H1 (cell line): ENCODE data around the gene CREG2. TPM values are rescaled to one million over a fixed set of nuclear protein-coding genes. Genes with fewer than 3 reads are reported as not detected.

Experiments used
- CTCF ChIA-PET: fragments of 300-600 bp; sonication (Branson Sonifier 250); formaldehyde crosslinking; loops from one replicate; lab custom pipeline; 2021; ENCODE audit not compliant: partially characterized antibody; lab: Charles Lee
- POLR2A ChIA-PET: fragments of 300-600 bp; sonication (Branson Sonifier 250); formaldehyde crosslinking; loops from one replicate; lab custom pipeline; 2021; ENCODE audit warnings: inconsistent platforms; ENCODE audit not compliant: partially characterized antibody; lab: Charles Lee
- DNase-seq, 2 experiments: peaks; one replicate each; pipeline versions ENCODE4 v3.0.0 to v3.0.0-alpha.2; 2010 to 2022; ENCODE audit warnings: low spot score in 2 of 2, low read depth in 1 of 2, mixed read lengths in 1 of 2
- FAIRE-seq: peaks from 2 replicates; lab custom pipeline; 2011; peaks lifted over from hg19 to GRCh38; lab: Jason Lieb, UNC
- H2AFZ ChIP-seq: 2 replicates; pipeline ENCODE4 v1.8.1; 2012; ENCODE audit warnings: low read length, inconsistent platforms
- H2AK5ac ChIP-seq: 2 replicates; pipeline ENCODE4 v1.6.1; 2013; ENCODE audit warnings: low read depth, low read length
- H2BK120ac ChIP-seq: replicated peaks from 2 replicates; pipeline ENCODE3; 2013; ENCODE audit warnings: low read depth, low read length, inconsistent platforms
- H2BK12ac ChIP-seq: 2 replicates; pipeline ENCODE4 v1.6.1; 2013; ENCODE audit warnings: low read depth, low read length
- H2BK15ac ChIP-seq: 2 replicates; pipeline ENCODE4 v1.6.1; 2013; ENCODE audit warnings: low read length
- H2BK20ac ChIP-seq: 2 replicates; pipeline ENCODE4 v1.6.1; 2013; ENCODE audit warnings: low read length
- H2BK5ac ChIP-seq: 2 replicates; pipeline ENCODE4 v1.6.1; 2013; ENCODE audit warnings: low read depth, low read length
- H3K14ac ChIP-seq: 2 replicates; pipeline ENCODE4 v1.6.1; 2013; ENCODE audit warnings: inconsistent platforms; ENCODE audit not compliant: insufficient read length
- H3K18ac ChIP-seq: 2 replicates; pipeline ENCODE4 v1.6.1; 2013; ENCODE audit warnings: low read length; ENCODE audit errors: extremely low read depth
- H3K23ac ChIP-seq: 2 replicates; pipeline ENCODE4 v1.6.1; 2013; ENCODE audit warnings: inconsistent platforms; ENCODE audit not compliant: insufficient read length
- H3K23me2 ChIP-seq: 2 replicates; pipeline ENCODE4 v1.6.1; 2013; ENCODE audit warnings: low read depth, low read length
- H3K27ac ChIP-seq: 2 replicates; pipeline ENCODE4 v1.6.1; 2011; ENCODE audit warnings: low read depth, low read length, inconsistent platforms
- H3K27me3 ChIP-seq, 4 experiments: replicated peaks in 1 of 4; 1 replicate in 1 of 4; 2 replicates in 3 of 4; pipeline versions ENCODE4 v1.6.1 to v1.8.1; 2011 to 2013; ENCODE audit warnings: low read length in 3 of 4, mild to moderate bottlenecking in 3 of 4, inconsistent platforms in 2 of 4, mixed read lengths in 2 of 4, moderate library complexity in 1 of 4; ENCODE audit not compliant: control insufficient read depth in 3 of 4, insufficient read depth in 3 of 4; ENCODE audit errors: extremely low read depth in 1 of 4
- H3K36me3 ChIP-seq, 4 experiments: 2 replicates each; pipeline versions ENCODE4 v1.6.1 to v1.8.1; 2011 to 2013; ENCODE audit warnings: mild to moderate bottlenecking in 4 of 4, low read length in 3 of 4, moderate library complexity in 2 of 4, control low read depth in 1 of 4, inconsistent platforms in 1 of 4; ENCODE audit not compliant: insufficient read depth in 4 of 4, control insufficient read depth in 2 of 4
- H3K4ac ChIP-seq: replicated peaks from 2 replicates; pipeline ENCODE3; 2013; ENCODE audit warnings: low read length, low read depth, mixed read lengths, inconsistent platforms; ENCODE audit not compliant: insufficient read length
- H3K4me1 ChIP-seq, 4 experiments: replicated peaks in 1 of 4; 1 replicate in 1 of 4; 2 replicates in 3 of 4; pipeline versions ENCODE4 v1.6.1 to v1.8.1; 2011 to 2013; ENCODE audit warnings: low read length in 3 of 4, inconsistent platforms in 2 of 4, mixed read lengths in 1 of 4; ENCODE audit not compliant: insufficient read depth in 4 of 4, control insufficient read depth in 3 of 4
- H3K4me2 ChIP-seq, 2 experiments: 2 replicates each; pipeline versions ENCODE4 v1.6.1 to v1.8.1; 2011 to 2013; ENCODE audit warnings: low read depth in 2 of 2, low read length in 2 of 2, control low read depth in 1 of 2, inconsistent platforms in 1 of 2, mild to moderate bottlenecking in 1 of 2; ENCODE audit not compliant: insufficient read depth in 1 of 2
- H3K4me3 ChIP-seq, 4 experiments: fragments of 200-600, 300-600 bp in 1 of 4; sonication (generic), shearing (Covaris generic), sonication (Bioruptor Twin) in 1 of 4; 2 replicates each; pipeline versions ENCODE4 v1.5.1 to v1.8.1; 2011 to 2016; ENCODE audit warnings: low read length in 4 of 4, low read depth in 3 of 4, control low read depth in 2 of 4, inconsistent platforms in 2 of 4, mild to moderate bottlenecking in 2 of 4, mixed read lengths in 1 of 4, moderate library complexity in 1 of 4; ENCODE audit not compliant: insufficient read depth in 2 of 4; ENCODE audit errors: extremely low read depth in 1 of 4
- H3K56ac ChIP-seq: replicated peaks from 2 replicates; pipeline ENCODE3; 2013; ENCODE audit warnings: low read depth, mild to moderate bottlenecking, mixed read lengths, low read length, inconsistent platforms; ENCODE audit not compliant: insufficient read length
- H3K79me1 ChIP-seq: 2 replicates; pipeline ENCODE4 v1.6.1; 2013; ENCODE audit warnings: low read depth, low read length, control low read depth
- H3K79me2 ChIP-seq, 2 experiments: 2 replicates each; pipeline versions ENCODE4 v1.6.1 to v1.8.1; 2012 to 2013; ENCODE audit warnings: low read length in 2 of 2, mild to moderate bottlenecking in 2 of 2, inconsistent platforms in 1 of 2; ENCODE audit not compliant: insufficient read depth in 2 of 2, control insufficient read depth in 1 of 2
- H3K9ac ChIP-seq, 4 experiments: replicated peaks in 1 of 4; 1 replicate in 1 of 4; 2 replicates in 3 of 4; pipeline versions ENCODE4 v1.6.1 to v1.8.1; 2011 to 2013; ENCODE audit warnings: low read depth in 3 of 4, low read length in 3 of 4, control low read depth in 2 of 4, mild to moderate bottlenecking in 2 of 4, moderate library complexity in 2 of 4, inconsistent platforms in 1 of 4; ENCODE audit errors: extremely low read depth in 1 of 4
- H3K9me3 ChIP-seq, 2 experiments: 2 replicates each; pipeline versions ENCODE4 v1.6.1 to v1.8.1; 2012 to 2013; ENCODE audit warnings: mild to moderate bottlenecking in 2 of 2, moderate library complexity in 2 of 2, control low read depth in 1 of 2, inconsistent platforms in 1 of 2, low read depth in 1 of 2, low read length in 1 of 2, mixed read lengths in 1 of 2; ENCODE audit not compliant: insufficient read depth in 2 of 2
- H4K20me1 ChIP-seq, 2 experiments: replicated peaks in 1 of 2; 2 replicates each; pipeline versions ENCODE3 to v1.8.1; 2011 to 2013; ENCODE audit warnings: inconsistent platforms in 2 of 2, low read length in 2 of 2, mild to moderate bottlenecking in 1 of 2; ENCODE audit not compliant: insufficient read depth in 2 of 2, control insufficient read depth in 1 of 2
- H4K5ac ChIP-seq: 2 replicates; pipeline ENCODE4 v1.6.1; 2013; ENCODE audit warnings: low read length, low read depth, mixed read lengths, inconsistent platforms; ENCODE audit not compliant: insufficient read length
- H4K8ac ChIP-seq: 2 replicates; pipeline ENCODE4 v1.8.0; 2013; ENCODE audit warnings: mild to moderate bottlenecking, moderate library complexity, low read length, inconsistent platforms; ENCODE audit not compliant: insufficient read depth; ENCODE audit errors: extremely low read depth
- H4K91ac ChIP-seq: replicated peaks from 2 replicates; pipeline ENCODE3; 2013; ENCODE audit warnings: low read length, mixed read lengths, inconsistent platforms; ENCODE audit not compliant: insufficient read length
- BACH1 ChIP-seq: IDR thresholded peaks from 2 replicates; pipeline ENCODE4 v1.6.1; 2012; ENCODE audit warnings: low read length, improper control_type of control experiment
- CEBPB ChIP-seq: IDR thresholded peaks from 2 replicates; pipeline ENCODE4 v1.6.1; 2012; ENCODE audit warnings: low read depth, low read length
- FOSL1 ChIP-seq: IDR thresholded peaks from 2 replicates; pipeline ENCODE4 v1.6.1; 2011; ENCODE audit warnings: mild to moderate bottlenecking, low read depth, low read length, moderate library complexity; ENCODE audit not compliant: insufficient read depth
- NANOG ChIP-seq: IDR thresholded peaks from 2 replicates; pipeline ENCODE4 v1.6.1; 2011; ENCODE audit warnings: low read length, low read depth, mild to moderate bottlenecking, inconsistent platforms; ENCODE audit not compliant: insufficient read depth, poor library complexity, severe bottlenecking
- NRF1 ChIP-seq: IDR thresholded peaks from 2 replicates; pipeline ENCODE4 v1.6.1; 2011; ENCODE audit warnings: mild to moderate bottlenecking, low read depth, low read length, improper control_type of control experiment
- POU5F1 ChIP-seq: IDR thresholded peaks from 2 replicates; pipeline ENCODE4 v1.6.1; 2011; ENCODE audit warnings: low read depth, mild to moderate bottlenecking, low read length, moderate library complexity
- RXRA ChIP-seq: IDR thresholded peaks from 2 replicates; pipeline ENCODE4 v1.6.1; 2011; ENCODE audit warnings: low read depth, mild to moderate bottlenecking, low read length, moderate library complexity; ENCODE audit not compliant: insufficient read depth
- WGBS, 2 experiments: shearing (Covaris generic) in 1 of 2; methylation state at CpG; one replicate each; pipeline versions ENCODE4 v1.1.6 to v1.1.7; 2013 to 2015; ENCODE audit warnings: low lambda C conversion rate in 2 of 2, mixed read lengths in 2 of 2, inconsistent platforms in 1 of 2, low coverage in 1 of 2, missing lambda C conversion rate in 1 of 2; ENCODE audit not compliant: insufficient replicate concordance in 2 of 2, insufficient coverage in 1 of 2, insufficient read length in 1 of 2; ENCODE audit errors: extremely low coverage in 1 of 2, missing lambda C conversion rate in 1 of 2; 5-methylcytosine and 5-hydroxymethylcytosine counted together
- polyA plus RNA-seq, 7 experiments: library from polyadenylated mRNA; depleted of rRNA in 3 of 7; stranded (reverse) in 5 of 7; unstranded in 2 of 7; fragments of >200 nt in 5 of 7; fragments of 200-250 nt in 2 of 7; gene quantifications; 1 replicate in 5 of 7; 2 replicates in 1 of 7; 4 replicates in 1 of 7; pipeline versions ENCODE4 v1.2.1 to v1.2.3, GENCODE V29; 2011 to 2013; ENCODE audit warnings: missing spikeins in 2 of 7, mixed read lengths in 2 of 7
- total RNA-seq: library from RNA; stranded (reverse); fragmentation: NEBNext Ultra II Directional; extraction: Animal tissue kit (Norgen Biotek cat#: 25700); gene quantifications from 2 replicates; pipeline ENCODE4 v1.2.1, GENCODE V29; 2021

The CREG2 gene
- total and polyA plus RNA-seq, 2 of the 8 experiments (the other 6 are each of a cell fraction or from before 2014, with no cell fraction given): 2.0 to 2.2 TPM

DNA sequence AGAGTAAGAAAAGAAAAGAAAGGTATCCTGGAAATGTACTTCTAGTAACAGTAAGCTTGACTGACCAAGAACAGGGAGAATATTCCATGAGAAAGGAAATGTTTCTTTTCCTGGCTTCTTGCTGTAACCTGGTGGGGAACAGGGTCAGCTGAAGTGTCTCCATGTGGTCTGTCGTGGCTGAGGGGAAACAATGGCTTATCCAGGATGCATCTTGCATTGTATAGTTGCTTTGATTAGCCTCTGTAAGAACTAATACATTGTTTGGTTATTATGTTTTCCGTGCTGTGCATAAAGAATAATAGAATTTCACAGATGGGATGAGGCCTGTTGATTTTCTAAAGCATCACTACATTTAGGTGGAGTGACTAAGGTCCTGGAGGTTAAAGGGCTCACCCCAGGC is 4.9 kb downstream of the CREG2 start:
- H2BK20ac ChIP-seq: no peak overlapping the region
- no peak overlapping the region for H3K27ac ChIP-seq
- no peak overlapping the region for H2AFZ ChIP-seq
- H2BK5ac ChIP-seq: no peak overlapping the region
- H3K36me3 ChIP-seq: no peaks in the 10 kb centered on the region
- H3K4ac ChIP-seq: no peak overlapping the region
- H2AK5ac ChIP-seq: no peak overlapping the region
- H3K9ac ChIP-seq: no peak overlapping the region
- peaks cover 11 to 22% (median 18%) of the 10 kb centered on the region in 4 experiments for H3K27me3 ChIP-seq
- no peak overlapping the region for H3K56ac ChIP-seq
- H4K20me1 ChIP-seq: no peaks in the 10 kb centered on the region
- no peak overlapping the region for H2BK120ac ChIP-seq
- H4K91ac ChIP-seq: no peak overlapping the region
- H4K5ac ChIP-seq: no peak overlapping the region
- H3K23ac ChIP-seq: no peak overlapping the region
- H3K23me2 ChIP-seq: peaks cover 7% of the 10 kb centered on the region; the same call in 1 of the 2 replicates
- H2BK12ac ChIP-seq: no peak overlapping the region
- H3K4me2 ChIP-seq: no peak overlapping the region
- TF ChIP-seq FOSL1 (no peak), POU5F1 (no peak), CEBPB (no peak), NANOG (no peak), NRF1 (no peak), BACH1 (no peak), RXRA (no peak)
- no peaks in the 10 kb centered on the region for H3K9me3 ChIP-seq
- DNase-seq (no peak), FAIRE-seq (no peak)
- no peak overlapping the region for H3K14ac ChIP-seq
- no peaks in the 10 kb centered on the region for H3K79me1 ChIP-seq
- WGBS, 2 experiments: 85% methylated on average over 2 of the region's 2 CpGs; no CpG with 5 or more reads in 1 of the 2 experiments
- CTCF ChIA-PET: interaction anchor here (1.0 to 2.0 kb wide), 4 partner anchors 24 to 54 kb away, joined by 3 to 7 read pairs (median 4); no protein-coding TSS in a partner anchor
- H4K8ac ChIP-seq: no peak overlapping the region
- no peak overlapping the region for H3K4me3 ChIP-seq
- H3K4me1 ChIP-seq: peaks cover 0 to 6% (median 3%) of the 10 kb centered on the region in 4 experiments; a peak in 2 of 7 replicates
- H3K18ac ChIP-seq: no peak overlapping the region
- POLR2A ChIA-PET: interaction anchor here (1.2 to 1.4 kb wide), 2 partner anchors 21 to 42 kb away, joined by 4 to 5 read pairs; no protein-coding TSS in a partner anchor
- no peaks in the 10 kb centered on the region for H3K79me2 ChIP-seq
- no peak overlapping the region for H2BK15ac ChIP-seq
